Ectodermal cell (in vitro differentiated cells): ENCODE results near the gene TNFAIP6. TPM values are rescaled to one million over a fixed set of nuclear protein-coding genes. Genes with fewer than 3 reads are reported as not detected.
"Not testable (repeated sequence)": the region's sequence is repeated elsewhere in the genome, so short reads cannot be mapped to it uniquely, and the experiment has no call there.

Experiments used
- H3K27ac ChIP-seq: 2 replicates; pipeline ENCODE4 v1.7.0; 2013; ENCODE audit warnings: mild to moderate bottlenecking, low read depth, low read length; ENCODE audit not compliant: insufficient read depth, poor library complexity, severe bottlenecking
- H3K27me3 ChIP-seq: 2 replicates; pipeline ENCODE4 v1.7.0; 2013; ENCODE audit warnings: mild to moderate bottlenecking, low read length; ENCODE audit not compliant: insufficient read depth, control insufficient read depth, poor library complexity, severe bottlenecking
- H3K36me3 ChIP-seq: one replicate; pipeline ENCODE4 v1.7.0; 2013; ENCODE audit warnings: low read length; ENCODE audit not compliant: control insufficient read depth, insufficient read depth
- H3K4me1 ChIP-seq: one replicate; pipeline ENCODE4 v1.7.0; 2013; ENCODE audit warnings: low read length; ENCODE audit not compliant: control insufficient read depth, insufficient read depth
- H3K4me3 ChIP-seq: 2 replicates; pipeline ENCODE4 v1.7.0; 2013; ENCODE audit warnings: low read depth, low read length, control low read depth; ENCODE audit not compliant: insufficient read depth
- H3K9me3 ChIP-seq: 2 replicates; pipeline ENCODE4 v1.7.0; 2013; ENCODE audit warnings: mild to moderate bottlenecking, low read length, moderate library complexity; ENCODE audit not compliant: control insufficient read depth
- WGBS, 2 experiments: methylation state at CpG; one replicate each; pipeline ENCODE4 v1.1.7; 2013; ENCODE audit warnings: missing lambda C conversion rate in 2 of 2; 5-methylcytosine and 5-hydroxymethylcytosine counted together
- polyA plus RNA-seq, 4 experiments: library from polyadenylated mRNA; stranded (reverse); fragments of 50-300 nt; gene quantifications; one replicate each; pipeline ENCODE4 v1.2.3, GENCODE V29; 2013

TNFAIP6 gene, protein sequence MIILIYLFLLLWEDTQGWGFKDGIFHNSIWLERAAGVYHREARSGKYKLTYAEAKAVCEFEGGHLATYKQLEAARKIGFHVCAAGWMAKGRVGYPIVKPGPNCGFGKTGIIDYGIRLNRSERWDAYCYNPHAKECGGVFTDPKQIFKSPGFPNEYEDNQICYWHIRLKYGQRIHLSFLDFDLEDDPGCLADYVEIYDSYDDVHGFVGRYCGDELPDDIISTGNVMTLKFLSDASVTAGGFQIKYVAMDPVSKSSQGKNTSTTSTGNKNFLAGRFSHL
- polyA plus RNA-seq (2013, experiment 1 of 4): not detected
- not detected for polyA plus RNA-seq (2013, experiment 2 of 4)
- not detected for polyA plus RNA-seq (2013, experiment 3 of 4)
- polyA plus RNA-seq (2013, experiment 4 of 4): not detected

- Histone ChIP-seq H3K4me3 (no peak within 1 kb of the TSS), H3K9me3 (no peaks in the 10 kb centered on the region), H3K36me3 (no peaks in the 10 kb centered on the region), H3K27me3 (no peaks in the 10 kb centered on the region), H3K4me1 (peaks cover 3% of the 10 kb centered on the region), H3K27ac (no peak within 1 kb of the TSS)
- 83 to 86% methylated on average over 2 to 3 of the region's 3 CpGs for WGBS, 2 experiments
These were observed at the start of gene TNFAIP6 for GRCh38 chr2:151357359-151357758. Gene TNFAIP6 (plus strand): TSS chr2:151357592. CDS start chr2:151357667, 75 bp downstream.

DNA sequence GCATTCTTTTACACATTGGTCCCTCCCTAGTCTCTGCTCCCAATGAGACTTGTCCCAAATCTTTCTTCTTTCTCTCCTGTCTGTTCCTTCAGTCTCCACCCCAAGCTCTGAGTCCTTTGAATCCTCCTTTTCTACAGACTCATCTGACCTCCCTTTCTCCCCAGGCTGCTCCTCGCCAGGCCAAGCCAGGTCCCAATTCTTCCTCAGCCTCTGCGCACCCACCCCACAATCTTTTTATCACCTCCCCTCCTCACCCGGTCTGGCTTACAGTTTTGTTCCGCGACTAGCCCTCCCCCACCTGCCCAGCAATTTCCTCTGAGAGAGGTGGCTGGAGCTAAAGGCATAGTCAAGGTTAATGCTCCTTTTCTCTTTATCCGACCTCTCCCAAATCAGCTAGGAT lies 47.1 kb upstream of the TNFAIP6 start:
- H3K27ac ChIP-seq, H3K4me3 ChIP-seq, H3K27me3 ChIP-seq, H3K36me3 ChIP-seq, H3K4me1 ChIP-seq, H3K9me3 ChIP-seq: not testable (repeated sequence)
- WGBS, 2 experiments: 93 to 94% methylated on average over 6 of the region's 6 CpGs

DNA sequence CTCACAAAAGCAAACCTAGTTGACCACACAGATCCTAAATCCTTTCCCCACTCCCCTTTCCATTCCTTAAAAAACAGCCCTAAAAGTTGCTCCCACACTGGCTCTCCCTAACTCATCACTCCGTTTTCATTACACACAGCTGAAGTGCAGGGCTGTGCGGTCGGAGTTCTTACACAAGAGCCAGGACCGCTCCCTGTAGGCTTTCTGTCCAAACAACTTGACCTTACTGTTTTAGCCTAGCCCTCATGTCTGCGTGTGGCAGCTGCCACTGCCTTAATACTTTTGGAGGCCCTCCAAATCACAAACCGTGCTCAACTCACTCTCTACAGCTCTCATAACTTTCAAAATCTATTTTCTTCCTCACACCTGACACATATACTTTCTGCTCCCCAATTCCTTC lies 45.0 kb upstream of the TNFAIP6 start:
- H3K4me1 ChIP-seq, H3K27me3 ChIP-seq, H3K4me3 ChIP-seq, H3K27ac ChIP-seq, H3K36me3 ChIP-seq, H3K9me3 ChIP-seq: not testable (repeated sequence)
- WGBS, 2 experiments: 93 to 96% methylated on average over 6 of the region's 6 CpGs

DNA sequence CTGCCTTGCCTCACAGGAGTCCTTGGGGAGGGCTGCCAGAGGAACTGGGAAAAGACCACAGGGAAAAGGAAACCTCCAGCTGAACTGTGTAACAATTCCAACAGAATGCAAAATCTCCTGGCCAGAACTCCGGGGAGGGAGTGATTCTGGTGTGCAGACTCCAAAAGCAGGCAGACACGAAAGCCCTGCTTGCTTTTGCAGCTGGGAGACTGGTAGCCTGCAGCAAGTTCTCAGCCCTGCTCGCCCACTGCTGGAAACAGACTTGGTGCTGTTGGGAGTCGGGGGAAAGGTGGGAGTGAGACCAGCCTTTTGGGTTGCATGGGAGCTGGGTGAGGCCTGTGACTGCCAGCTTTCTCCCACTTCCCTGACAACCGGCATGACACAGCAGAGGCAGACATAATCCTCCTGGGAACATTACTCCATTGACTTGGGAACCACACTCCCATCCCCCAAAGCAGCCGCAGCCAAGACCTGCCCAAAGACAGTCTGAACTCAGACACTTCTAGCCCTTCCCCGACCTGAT lies 42.0 kb upstream of the TNFAIP6 start:
- no peaks in the 10 kb centered on the region for H3K9me3 ChIP-seq
- H3K27me3 ChIP-seq: no peaks in the 10 kb centered on the region
- H3K27ac ChIP-seq: no peak overlapping the region
- H3K4me3 ChIP-seq: no peak overlapping the region
- no peaks in the 10 kb centered on the region for H3K36me3 ChIP-seq
- H3K4me1 ChIP-seq: peaks cover 9% of the 10 kb centered on the region
- whole genome bisulfite sequencing, 2 experiments: 71% methylated on average over 7 of the region's 7 CpGs

- H3K27ac ChIP-seq: no peak overlapping the region
- H3K4me1 ChIP-seq: no peaks in the 10 kb centered on the region
- H3K9me3 ChIP-seq: no peaks in the 10 kb centered on the region
- no peak overlapping the region for H3K4me3 ChIP-seq
- H3K27me3 ChIP-seq: no peaks in the 10 kb centered on the region
- WGBS, 2 experiments: 91 to 92% methylated on average over 4 of the region's 4 CpGs
- H3K36me3 ChIP-seq: no peaks in the 10 kb centered on the region
These were observed 31.8 kb upstream of the TNFAIP6 start for GRCh38 chr2:151325581-151326095.

- H3K4me3 ChIP-seq: no peak overlapping the region
- no peaks in the 10 kb centered on the region for H3K9me3 ChIP-seq
- H3K4me1 ChIP-seq: no peaks in the 10 kb centered on the region
- H3K27me3 ChIP-seq: no peaks in the 10 kb centered on the region
- 75 to 86% methylated on average over 1 of the region's 1 CpG for WGBS, 2 experiments
- H3K27ac ChIP-seq: no peak overlapping the region
- no peaks in the 10 kb centered on the region for H3K36me3 ChIP-seq
These were observed 30.8 kb upstream of the TNFAIP6 start for GRCh38 chr2:151326554-151326953.

GRCh38 chr2:151329998-151330397 lies 27.4 kb upstream of the TNFAIP6 start:
- WGBS, 2 experiments: no CpG with 5 or more reads among the region's 1 CpG
- Histone ChIP-seq H3K27ac (no peak overlapping the region), H3K27me3 (no peaks in the 10 kb centered on the region), H3K9me3 (no peaks in the 10 kb centered on the region), H3K36me3 (no peaks in the 10 kb centered on the region), H3K4me3 (no peak overlapping the region), H3K4me1 (no peaks in the 10 kb centered on the region)

GRCh38 chr2:151333083-151333482 lies 24.3 kb upstream of the TNFAIP6 start:
- no peaks in the 10 kb centered on the region for H3K36me3 ChIP-seq
- H3K27ac ChIP-seq: no peak overlapping the region
- H3K4me3 ChIP-seq: no peak overlapping the region
- no peaks in the 10 kb centered on the region for H3K9me3 ChIP-seq
- H3K4me1 ChIP-seq: no peaks in the 10 kb centered on the region
- 75% methylated on average over 1 of the region's 3 CpGs; no CpG with 5 or more reads in 1 of the 2 experiments for WGBS, 2 experiments
- H3K27me3 ChIP-seq: no peaks in the 10 kb centered on the region

DNA sequence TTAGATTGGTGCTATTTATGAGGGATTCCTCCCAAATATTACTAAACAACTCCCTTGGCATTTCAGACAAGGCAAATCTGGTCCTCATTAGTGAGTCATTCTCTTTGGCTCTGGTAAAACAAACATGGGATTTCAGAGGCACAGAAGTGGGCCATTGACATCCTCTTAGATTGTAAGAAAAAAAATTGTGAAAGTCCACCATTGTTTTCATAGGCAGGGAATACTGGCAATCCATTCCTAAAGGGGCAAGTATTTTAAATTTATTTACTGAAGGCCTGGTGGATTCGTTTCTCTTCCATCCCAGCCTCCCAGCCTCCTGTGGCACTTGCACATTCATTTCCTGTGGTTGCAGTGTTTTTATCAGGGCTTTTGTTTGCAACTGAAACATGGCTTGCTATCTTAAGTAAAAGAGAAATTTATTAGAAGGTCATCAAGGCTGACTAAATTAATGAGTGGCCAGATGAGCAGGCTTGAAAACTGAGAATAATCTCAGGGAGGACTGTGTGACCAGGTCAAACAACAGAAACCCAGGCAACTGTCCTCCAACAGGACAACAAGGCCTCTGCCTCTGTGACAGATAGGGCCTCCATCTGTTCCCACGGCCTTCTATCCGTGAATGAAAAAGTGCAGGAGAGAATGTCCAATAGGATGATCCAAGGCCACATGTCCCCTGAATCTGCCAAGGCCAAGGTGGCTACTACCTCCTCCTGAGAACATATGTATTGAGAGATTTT lies 23.1 kb upstream of the TNFAIP6 start:
- Histone ChIP-seq H3K27ac (no peak overlapping the region), H3K36me3 (no peaks in the 10 kb centered on the region), H3K9me3 (no peaks in the 10 kb centered on the region), H3K4me3 (no peak overlapping the region), H3K4me1 (peaks cover 4% of the 10 kb centered on the region), H3K27me3 (no peaks in the 10 kb centered on the region)
- WGBS, 2 experiments: 76 to 82% methylated on average over 3 of the region's 3 CpGs

DNA sequence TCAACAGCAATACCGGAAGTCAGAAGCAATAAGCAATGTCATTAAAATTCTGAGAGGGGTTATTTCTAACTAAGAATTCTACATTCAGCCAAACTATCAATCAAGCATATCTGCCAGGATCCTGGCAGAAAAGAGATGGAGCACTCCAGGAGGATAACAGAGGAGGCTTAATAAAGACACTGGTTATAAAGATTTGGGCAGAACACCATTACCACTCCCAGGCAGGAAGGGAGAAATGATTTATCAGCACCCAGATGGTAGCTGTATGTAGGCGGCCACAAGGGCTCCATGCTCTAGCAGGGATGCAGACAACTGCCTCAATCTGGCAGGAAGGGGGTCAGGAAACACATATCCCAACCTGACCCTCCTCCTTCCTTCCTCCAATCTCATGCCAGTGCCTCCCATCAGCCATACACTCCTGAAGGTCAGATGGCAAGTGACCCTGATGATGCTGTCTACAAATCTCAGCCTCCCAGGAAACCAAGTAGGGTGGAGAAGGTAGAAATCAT lies 20.5 kb upstream of the TNFAIP6 start:
- WGBS, 2 experiments: 87 to 94% methylated on average over 2 of the region's 2 CpGs
- Histone ChIP-seq H3K27me3 (no peaks in the 10 kb centered on the region), H3K9me3 (no peaks in the 10 kb centered on the region), H3K4me3 (no peak overlapping the region), H3K36me3 (no peaks in the 10 kb centered on the region), H3K4me1 (peaks cover 4% of the 10 kb centered on the region), H3K27ac (no peak overlapping the region)
